Right ventricle myocardium superior (tissue), 1 donor: Measurements from ENCODE around the gene HCN3. TPM values are rescaled to one million over a fixed set of nuclear protein-coding genes. Genes with fewer than 3 reads are reported as not detected.

Experiments
- ATAC-seq: fragments of 200-7000 bp; cut with Tn5 transposase; one replicate; pipeline ENCODE4 v1.9.1; 2020; ENCODE audit warnings: mild to moderate bottlenecking; ENCODE audit not compliant: poor library complexity
- DNase-seq: peaks from one replicate; pipeline ENCODE4 v3.0.0-alpha.2; 2020
- intact Hi-C: fragments of 100-400 bp; cut with DNase I; formaldehyde crosslinking; loops from one replicate; pipeline ENCODE4 v1.11.2; 2022
- total RNA-seq: library from RNA; stranded (reverse); fragmentation: NEBNext Ultra II Directional; extraction: Animal tissue kit (Norgen Biotek cat#: 25700); gene quantifications from one replicate; pipeline ENCODE4 v1.2.1, GENCODE V29; 2021
- donor health status: DM: no; HTN: yes; CAD: no; lungs with severe emphysema.

HCN3 gene
- total RNA-seq, 1 donor from 2014 or later = 1.4 TPM

- DNase-seq (no peak), ATAC-seq (no peak)
- intact Hi-C loops = loop anchor here (5.0 kb wide), 2 partner anchors 71 to 341 kb away; partner anchors contain the start of gene RUSC1
Observed at GRCh38 chr1:155251566-155251965, 25.7 kb upstream of the HCN3 start.

- ATAC-seq (no peak), DNase-seq (no peak)
- intact Hi-C loops = loop anchor here (5.0 kb wide), 2 partner anchors 69 to 339 kb away; partner anchors contain the start of gene RUSC1
Observed at GRCh38 chr1:155253208-155253607, 24.1 kb upstream of the HCN3 start.

- DNase-seq (no peak), ATAC-seq (no peak)
- intact Hi-C loops = loop anchor here (5.0 kb wide), 2 partner anchors 69 to 339 kb away; partner anchors contain the start of gene RUSC1
Observed at GRCh38 chr1:155253797-155254196, 23.5 kb upstream of the HCN3 start.

- DNase-seq (no peak), ATAC-seq (no peak)
- intact Hi-C loops = loop anchor here (5.0 kb wide), 2 partner anchors 68 to 338 kb away; partner anchors contain the start of gene RUSC1
Observed at GRCh38 chr1:155254228-155254713, 23.0 kb upstream of the HCN3 start.

- DNase-seq (no peak), ATAC-seq (peak; percentile 8)
- intact Hi-C loops = loop anchor here (5.0 kb wide), 2 partner anchors 68 to 338 kb away; partner anchors contain the start of gene RUSC1
Observed at GRCh38 chr1:155254714-155255242, 22.5 kb upstream of the HCN3 start.

GRCh38 chr1:155255243-155256007 lies 21.8 kb upstream of the HCN3 start, which contains the start of gene ENTREP3:
ENTREP3 (minus strand) TSS chr1:155255483; CDS start chr1:155254877, 606 bp downstream.
- intact Hi-C loops = no loop called here
- peak; percentile 94 for ATAC-seq

GRCh38 chr1:155256058-155256852 lies 21.0 kb upstream of the HCN3 start:
- intact Hi-C loops = no loop called here
- ATAC-seq (peak; percentile 8), DNase-seq (no peak)

More at GRCh38 chr1:155255243-155256007, 21.8 kb upstream of the HCN3 start, which contains the start of gene ENTREP3:
- DNase-seq = peak; percentile 94

GRCh38 chr1:155260276-155260675 lies 17.0 kb upstream of the HCN3 start:
- DNase-seq (no peak), ATAC-seq (no peak)
- intact Hi-C loops = no loop called here

- DNase-seq (no peak), ATAC-seq (no peak)
- intact Hi-C loops = no loop called here
Observed at GRCh38 chr1:155261493-155261851, 15.8 kb upstream of the HCN3 start.

- DNase-seq = peak; percentile 96
- intact Hi-C loops = no loop called here
- ATAC-seq = peak; percentile 97
Observed at GRCh38 chr1:155261852-155262673, 15.2 kb upstream of the HCN3 start, which contains the start of gene SCAMP3. SCAMP3 (minus strand) TSS chr1:155262360; CDS start chr1:155262151, 209 bp downstream.

- no peak for ATAC-seq
- intact Hi-C loops = no loop called here
- no peak for DNase-seq
Observed at GRCh38 chr1:155263067-155263466, 14.2 kb upstream of the HCN3 start.

GRCh38 chr1:155266553-155266952 lies 10.7 kb upstream of the HCN3 start:
- ATAC-seq (no peak), DNase-seq (no peak)
- intact Hi-C loops = no loop called here

- no peak for DNase-seq
- ATAC-seq = peak; percentile 21
- intact Hi-C loops = no loop called here
Observed at GRCh38 chr1:155267373-155267772, 9.9 kb upstream of the HCN3 start.

- DNase-seq = no peak
- no peak for ATAC-seq
- intact Hi-C loops = no loop called here
Observed at GRCh38 chr1:155268630-155269029, 8.6 kb upstream of the HCN3 start.

- ATAC-seq (no peak), DNase-seq (no peak)
- intact Hi-C loops = no loop called here
Observed at GRCh38 chr1:155269381-155269780, 7.9 kb upstream of the HCN3 start.

GRCh38 chr1:155272466-155273342 lies 4.6 kb upstream of the HCN3 start:
- ATAC-seq = peak; percentile 41
- intact Hi-C loops = no loop called here

More at GRCh38 chr1:155272466-155273342, 4.6 kb upstream of the HCN3 start:
- DNase-seq = no peak
